H1 (cell line): ENCODE measurements around the gene TNS1.

Experiments
- BCL11A ChIP-seq, 2 experiments: IDR thresholded peaks; one replicate each; pipeline ENCODE4 v1.6.1; 2011; ENCODE audit warnings: low read depth in 2 of 2, low read length in 2 of 2, mild to moderate bottlenecking in 2 of 2
- CTCF ChIP-seq, 3 experiments: IDR thresholded peaks; 1 replicate in 2 of 3; 2 replicates in 1 of 3; pipeline versions ENCODE4 v1.5.1 to v1.6.1; 2011; ENCODE audit warnings: low read length in 3 of 3, mild to moderate bottlenecking in 3 of 3, inconsistent platforms in 2 of 3, low read depth in 1 of 3, moderate library complexity in 1 of 3; ENCODE audit not compliant: insufficient read depth in 1 of 3; ENCODE audit errors: control extremely low read depth in 1 of 3
- EGR1 ChIP-seq: IDR thresholded peaks from 2 replicates; pipeline ENCODE4 v1.6.1; 2011; ENCODE audit warnings: low read depth, low read length, borderline replicate concordance
- TAF1 ChIP-seq: IDR thresholded peaks from 2 replicates; pipeline ENCODE4 v1.6.1; 2011; ENCODE audit warnings: mild to moderate bottlenecking, low read depth, low read length
- TF ChIP-seq, protein P1 (sequence below): IDR thresholded peaks from 2 replicates; pipeline ENCODE4 v1.6.1; 2011; ENCODE audit warnings: low read length, improper control_type of control experiment

- peak in 1 of 3 experiments; percentile 18; a peak in 1 of 4 replicates for TF ChIP-seq CTCF (IDR thresholded peaks at IDR 0.05; ENCODE audit: control extremely low read depth in 1 of 3, insufficient read depth in 1 of 3, low read depth in 1 of 3, low read length in 3 of 3)
- TF ChIP-seq TAF1, result no peak
- TF ChIP-seq EGR1, result no peak
- TF ChIP-seq BCL11A (IDR thresholded peaks at IDR 0.05; ENCODE audit: low read depth in 2 of 2, low read length in 2 of 2), result no peak
- TF ChIP-seq, protein P1, sequence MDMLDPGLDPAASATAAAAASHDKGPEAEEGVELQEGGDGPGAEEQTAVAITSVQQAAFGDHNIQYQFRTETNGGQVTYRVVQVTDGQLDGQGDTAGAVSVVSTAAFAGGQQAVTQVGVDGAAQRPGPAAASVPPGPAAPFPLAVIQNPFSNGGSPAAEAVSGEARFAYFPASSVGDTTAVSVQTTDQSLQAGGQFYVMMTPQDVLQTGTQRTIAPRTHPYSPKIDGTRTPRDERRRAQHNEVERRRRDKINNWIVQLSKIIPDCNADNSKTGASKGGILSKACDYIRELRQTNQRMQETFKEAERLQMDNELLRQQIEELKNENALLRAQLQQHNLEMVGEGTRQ, result no peak
Observed at GRCh38 chr2:217880287-217880889, 122.4 kb downstream of the TNS1 start.
